Tibial artery (tissue), 4 donors: Measurements from ENCODE around the gene RFC1.
"Not testable (repeated sequence)": the region's sequence is repeated elsewhere in the genome, so short reads cannot be mapped to it uniquely, and the experiment has no call there.

ENCODE experiments used
- DNase-seq, 2 donors: peaks; one replicate each; pipeline ENCODE4 v3.0.0-alpha.2; 2019
- H3K27ac ChIP-seq, 2 donors: fragments of 200-600 bp; sonication (generic) in 1 of 2; 1 replicate in 1 of 2; 2 replicates in 1 of 2; pipeline ENCODE4 v1.5.1; 2018 to 2019; ENCODE audit warnings: mild to moderate bottlenecking in 1 of 2
- H3K27me3 ChIP-seq, 2 donors: fragments of 200-600 bp; sonication (generic) in 1 of 2; one replicate each; pipeline versions ENCODE4 v1.5.1 to v1.6.0; 2016 to 2019
- H3K36me3 ChIP-seq, 3 donors: fragments of 200-600 bp; sonication (generic) in 2 of 3; one replicate each; pipeline ENCODE4 v1.5.1; 2016 to 2019; ENCODE audit warnings: mild to moderate bottlenecking in 2 of 3
- H3K4me1 ChIP-seq, 4 donors: fragments of 200-600 bp; sonication (generic) in 2 of 4; 1 replicate in 3 of 4; 2 replicates in 1 of 4; pipeline ENCODE4 v1.5.1; 2016 to 2019
- H3K4me3 ChIP-seq, 2 donors: fragments of 200-600 bp; sonication (generic) in 1 of 2; 1 replicate in 1 of 2; 2 replicates in 1 of 2; pipeline ENCODE4 v1.5.1; 2018 to 2019; ENCODE audit warnings: mild to moderate bottlenecking in 2 of 2
- H3K9me3 ChIP-seq, 3 donors: fragments of 200-600 bp; sonication (generic) in 1 of 3; one replicate each; pipeline ENCODE4 v1.5.1; 2016 to 2019
- CTCF ChIP-seq, 2 experiments: fragments of 200-600 bp in 1 of 2; fragments of 450-650 bp in 1 of 2; IDR thresholded peaks; one replicate each; pipeline ENCODE4 v1.5.1; 2017 to 2019; ENCODE audit warnings: antibody characterized with exemption in 2 of 2, mild to moderate bottlenecking in 1 of 2, moderate library complexity in 1 of 2
- intact Hi-C: fragments of 100-400 bp; cut with DNase I; formaldehyde crosslinking; loops from one replicate; pipeline ENCODE4 v1.15.0; 2023; ENCODE audit warnings: low total_unique reads

Gene RFC1, protein sequence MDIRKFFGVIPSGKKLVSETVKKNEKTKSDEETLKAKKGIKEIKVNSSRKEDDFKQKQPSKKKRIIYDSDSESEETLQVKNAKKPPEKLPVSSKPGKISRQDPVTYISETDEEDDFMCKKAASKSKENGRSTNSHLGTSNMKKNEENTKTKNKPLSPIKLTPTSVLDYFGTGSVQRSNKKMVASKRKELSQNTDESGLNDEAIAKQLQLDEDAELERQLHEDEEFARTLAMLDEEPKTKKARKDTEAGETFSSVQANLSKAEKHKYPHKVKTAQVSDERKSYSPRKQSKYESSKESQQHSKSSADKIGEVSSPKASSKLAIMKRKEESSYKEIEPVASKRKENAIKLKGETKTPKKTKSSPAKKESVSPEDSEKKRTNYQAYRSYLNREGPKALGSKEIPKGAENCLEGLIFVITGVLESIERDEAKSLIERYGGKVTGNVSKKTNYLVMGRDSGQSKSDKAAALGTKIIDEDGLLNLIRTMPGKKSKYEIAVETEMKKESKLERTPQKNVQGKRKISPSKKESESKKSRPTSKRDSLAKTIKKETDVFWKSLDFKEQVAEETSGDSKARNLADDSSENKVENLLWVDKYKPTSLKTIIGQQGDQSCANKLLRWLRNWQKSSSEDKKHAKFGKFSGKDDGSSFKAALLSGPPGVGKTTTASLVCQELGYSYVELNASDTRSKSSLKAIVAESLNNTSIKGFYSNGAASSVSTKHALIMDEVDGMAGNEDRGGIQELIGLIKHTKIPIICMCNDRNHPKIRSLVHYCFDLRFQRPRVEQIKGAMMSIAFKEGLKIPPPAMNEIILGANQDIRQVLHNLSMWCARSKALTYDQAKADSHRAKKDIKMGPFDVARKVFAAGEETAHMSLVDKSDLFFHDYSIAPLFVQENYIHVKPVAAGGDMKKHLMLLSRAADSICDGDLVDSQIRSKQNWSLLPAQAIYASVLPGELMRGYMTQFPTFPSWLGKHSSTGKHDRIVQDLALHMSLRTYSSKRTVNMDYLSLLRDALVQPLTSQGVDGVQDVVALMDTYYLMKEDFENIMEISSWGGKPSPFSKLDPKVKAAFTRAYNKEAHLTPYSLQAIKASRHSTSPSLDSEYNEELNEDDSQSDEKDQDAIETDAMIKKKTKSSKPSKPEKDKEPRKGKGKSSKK

DNA sequence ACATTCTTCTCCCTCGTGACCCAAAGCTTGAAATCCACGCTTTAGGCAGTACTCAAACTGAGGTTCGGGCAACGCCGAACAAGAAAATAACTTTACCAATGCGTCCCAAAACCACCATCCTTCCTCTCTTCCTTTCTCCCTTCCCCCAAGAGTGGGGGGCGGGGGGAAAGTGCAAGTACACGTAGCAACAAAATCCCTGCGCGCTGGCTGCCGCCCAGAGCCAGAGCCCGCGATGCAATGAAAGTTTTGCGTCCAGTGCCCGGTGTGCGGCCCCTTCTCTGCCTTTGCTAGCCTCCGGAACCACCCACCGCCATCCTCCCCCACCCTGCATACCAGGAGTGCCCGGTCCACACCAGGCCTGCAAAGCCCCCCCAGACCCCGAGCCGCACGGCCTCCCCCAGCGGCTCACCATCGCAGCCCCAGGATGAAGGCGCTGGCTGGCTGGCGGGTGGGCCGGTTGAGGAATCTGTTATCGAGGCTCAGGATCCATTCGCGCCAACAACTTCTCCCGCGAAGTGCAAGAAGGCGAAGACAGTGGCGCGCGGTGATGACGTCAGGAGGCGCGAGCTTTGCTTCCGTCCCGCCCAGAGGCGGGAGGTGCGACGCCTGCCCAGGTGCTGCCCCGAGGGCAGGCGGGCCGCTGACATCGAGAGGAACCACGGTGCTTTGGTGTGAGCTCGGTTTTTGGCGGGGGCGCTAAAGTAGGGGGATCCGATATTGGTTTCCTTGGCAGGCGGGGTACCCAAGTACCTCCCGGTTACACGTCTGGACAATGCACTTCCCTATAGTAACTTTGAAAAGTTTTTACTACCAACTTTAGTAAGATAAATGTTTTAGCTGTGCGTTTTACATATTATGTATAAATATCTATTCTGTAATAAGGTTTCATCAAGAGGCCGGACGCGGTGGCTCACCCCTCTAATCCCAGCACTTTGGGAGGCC lies at the start of gene RFC1:
RFC1 (minus strand) TSS at position 533 of the 942 bp plus-strand sequence; CDS start at position 412, 121 bp downstream.
- peak; percentile 84 to 93 for DNase-seq
- Histone ChIP-seq H3K27ac (peak within 1 kb of the TSS; percentile 76 to 77), H3K9me3 (no peaks in the 10 kb centered on the region), H3K36me3 (no peaks in the 10 kb centered on the region), H3K4me1 (peaks cover 0 to 30% (median 12%) of the 10 kb centered on the region in 4 donors), H3K4me3 (peak within 1 kb of the TSS; percentile 76 to 82), H3K27me3 (no peaks in the 10 kb centered on the region)
- TF ChIP-seq CTCF (IDR thresholded peaks at IDR 0.05): no peak
- intact Hi-C loops: no loop called here

GRCh38 chr4:39415678-39416283 lies 49.6 kb upstream of the RFC1 start:
- H3K27me3 ChIP-seq: no peaks in the 10 kb centered on the region
- no peaks in the 10 kb centered on the region for H3K4me1 ChIP-seq
- no peak for DNase-seq
- no peaks in the 10 kb centered on the region for H3K36me3 ChIP-seq
- H3K9me3 ChIP-seq: no peaks in the 10 kb centered on the region
- TF ChIP-seq CTCF (IDR thresholded peaks at IDR 0.05): no peak
- intact Hi-C loops: no loop called here
- H3K27ac ChIP-seq: no peak overlapping the region
- no peak overlapping the region for H3K4me3 ChIP-seq

GRCh38 chr4:39411561-39411960 lies 45.4 kb upstream of the RFC1 start:
- H3K27me3 ChIP-seq, H3K36me3 ChIP-seq, H3K27ac ChIP-seq, H3K4me3 ChIP-seq, H3K4me1 ChIP-seq, H3K9me3 ChIP-seq, DNase-seq, intact Hi-C loops: not testable (repeated sequence)

- no peak for DNase-seq
- Histone ChIP-seq H3K9me3 (no peaks in the 10 kb centered on the region), H3K4me3 (no peak overlapping the region), H3K27ac (no peak overlapping the region), H3K36me3 (no peaks in the 10 kb centered on the region), H3K27me3 (peaks cover 0 to 3% of the 10 kb centered on the region in 2 donors), H3K4me1 (no peaks in the 10 kb centered on the region)
- intact Hi-C loops: no loop called here
- peak in 1 of 2 experiments; percentile 15 for TF ChIP-seq CTCF (IDR thresholded peaks at IDR 0.05)
Observed at GRCh38 chr4:39410415-39410814, 44.3 kb upstream of the RFC1 start.

GRCh38 chr4:39407584-39407885 lies 41.4 kb upstream of the RFC1 start:
- intact Hi-C loops: no loop called here
- Histone ChIP-seq H3K36me3 (no peaks in the 10 kb centered on the region), H3K27ac (no peak overlapping the region), H3K4me3 (no peak overlapping the region), H3K9me3 (no peaks in the 10 kb centered on the region), H3K27me3 (peaks cover 0 to 3% of the 10 kb centered on the region in 2 donors), H3K4me1 (peaks cover 0 to 3% (median 0%) of the 10 kb centered on the region in 4 donors)
- DNase-seq: no peak
- TF ChIP-seq CTCF (IDR thresholded peaks at IDR 0.05): no peak
